Sigmoid colon (tissue), 7 donors: ENCODE data around the gene DLL3. TPM values are rescaled to one million over a fixed set of nuclear protein-coding genes. Genes with fewer than 3 reads are reported as not detected.
A peak's percentile ranks its signal among the peaks of the same experiment; 100 is the strongest.

Source experiments
- DNase-seq: peaks from one replicate; pipeline ENCODE4 v3.0.0-alpha.2; 2019
- H3K27ac ChIP-seq, 4 donors: fragments of 200-600 bp; sonication (generic); one replicate each; pipeline ENCODE4 v1.5.1; 2016 to 2019; ENCODE audit warnings: mild to moderate bottlenecking in 1 of 4
- H3K27me3 ChIP-seq, 3 donors: fragments of 200-600 bp; sonication (generic); one replicate each; pipeline ENCODE4 v1.5.1; 2019; ENCODE audit warnings: mild to moderate bottlenecking in 1 of 3
- H3K36me3 ChIP-seq, 4 donors: fragments of 200-600 bp; sonication (generic); one replicate each; pipeline ENCODE4 v1.5.1; 2016 to 2019
- H3K4me1 ChIP-seq, 4 donors: fragments of 200-600 bp; sonication (generic); one replicate each; pipeline ENCODE4 v1.5.1; 2017 to 2019
- H3K4me3 ChIP-seq, 4 donors: fragments of 200-600 bp; sonication (generic); one replicate each; pipeline ENCODE4 v1.5.1; 2017 to 2019; ENCODE audit warnings: mild to moderate bottlenecking in 2 of 4, moderate library complexity in 1 of 4
- H3K9me3 ChIP-seq, 4 donors: fragments of 200-600 bp in 3 of 4; sonication (generic) in 3 of 4; one replicate each; pipeline versions ENCODE4 v1.5.1 to v1.6.1; 2013 to 2019
- CTCF ChIP-seq, 4 experiments: fragments of 450-650 bp in 3 of 4; fragments of 200-600 bp in 1 of 4; IDR thresholded peaks; one replicate each; pipeline ENCODE4 v1.5.1; 2016 to 2019; ENCODE audit warnings: antibody characterized with exemption in 4 of 4, mild to moderate bottlenecking in 3 of 4, moderate library complexity in 2 of 4
- EP300 ChIP-seq, 4 donors: sonication (generic); formaldehyde crosslinking; IDR thresholded peaks; one replicate each; pipeline ENCODE4 v1.6.1; 2017; ENCODE audit warnings: antibody characterized with exemption in 4 of 4
- POLR2A ChIP-seq, 2 donors: fragments of 450-650 bp; IDR thresholded peaks; one replicate each; pipeline ENCODE4 v1.6.1; 2016; ENCODE audit warnings: antibody characterized with exemption in 2 of 2, mild to moderate bottlenecking in 2 of 2, moderate library complexity in 2 of 2
- POLR2AphosphoS5 ChIP-seq, 4 donors: sonication (generic); formaldehyde crosslinking; IDR thresholded peaks; one replicate each; pipeline ENCODE4 v1.6.1; 2017; ENCODE audit warnings: antibody characterized with exemption in 4 of 4
- WGBS, 2 donors: extraction: QIAGEN DNeasy Blood & Tissue Kit; methylation state at CpG; one replicate each; pipeline ENCODE4 v1.1.7; 2013; 5-methylcytosine and 5-hydroxymethylcytosine counted together
- intact Hi-C: fragments of 100-400 bp; cut with DNase I; formaldehyde crosslinking; loops from one replicate; pipeline ENCODE4 v1.15.1; 2023
- polyA plus RNA-seq, 3 donors: library from polyadenylated mRNA; stranded (reverse); fragments of 200-250 nt; gene quantifications; one replicate each; pipeline ENCODE4 v1.2.3, GENCODE V29; 2013
- total RNA-seq, 4 donors: library from RNA; depleted of rRNA; stranded (reverse); fragments of >200 nt; gene quantifications; one replicate each; pipeline ENCODE4 v1.1.0, GENCODE V29; 2016
- donor health status: healthy with polysubstance abuse.
- donor health status: Bipolar disorder and iron deficiency.
- donor health status: healthy.

The DLL3 gene
- total and polyA plus RNA-seq, 7 donors: 0.17 to 0.36 TPM; not detected in 5

- H3K4me1 ChIP-seq: peaks cover 0 to 18% (median 13%) of the 10 kb centered on the region in 4 donors
- H3K27me3 ChIP-seq: peaks cover 35 to 89% (median 70%) of the 10 kb centered on the region in 3 donors
- H3K9me3 ChIP-seq: no peaks in the 10 kb centered on the region
- no peak for TF ChIP-seq EP300 (IDR thresholded peaks at IDR 0.05)
- TF ChIP-seq CTCF (IDR thresholded peaks at IDR 0.05): no peak
- no peak for TF ChIP-seq POLR2AphosphoS5 (IDR thresholded peaks at IDR 0.05)
- no peak for TF ChIP-seq POLR2A (IDR thresholded peaks at IDR 0.05)
- 3 to 4% methylated on average over 96 of the region's 96 CpGs for WGBS, 2 donors
- no peak overlapping the region for H3K27ac ChIP-seq
- intact Hi-C loops: no loop called here
- peak overlapping the region in 3 of 4 donors; percentile 14 to 45 (median 40) for H3K4me3 ChIP-seq
- H3K36me3 ChIP-seq: no peaks in the 10 kb centered on the region
- no peak for DNase-seq
Observed at GRCh38 chr19:39506944-39507714, 8.4 kb downstream of the DLL3 start.

- H3K36me3 ChIP-seq: no peaks in the 10 kb centered on the region
- no peak for DNase-seq
- TF ChIP-seq POLR2AphosphoS5 (IDR thresholded peaks at IDR 0.05): no peak
- TF ChIP-seq POLR2A (IDR thresholded peaks at IDR 0.05): no peak
- no peak for TF ChIP-seq CTCF (IDR thresholded peaks at IDR 0.05)
- no peak for TF ChIP-seq EP300 (IDR thresholded peaks at IDR 0.05)
- peaks cover 0 to 14% (median 12%) of the 10 kb centered on the region in 4 donors for H3K4me1 ChIP-seq
- H3K9me3 ChIP-seq: no peaks in the 10 kb centered on the region
- H3K4me3 ChIP-seq: peak overlapping the region in 2 of 4 donors; percentile 40 to 45
- intact Hi-C loops: no loop called here
- 31 to 41% methylated on average over 24 of the region's 24 CpGs for WGBS, 2 donors
- peaks cover 32 to 89% (median 69%) of the 10 kb centered on the region in 3 donors for H3K27me3 ChIP-seq
- H3K27ac ChIP-seq: no peak overlapping the region
Observed at GRCh38 chr19:39507715-39508364, 9.1 kb downstream of the DLL3 start.

- TF ChIP-seq CTCF (IDR thresholded peaks at IDR 0.05): no peak
- TF ChIP-seq POLR2A (IDR thresholded peaks at IDR 0.05): no peak
- no peak for TF ChIP-seq EP300 (IDR thresholded peaks at IDR 0.05)
- no peak for TF ChIP-seq POLR2AphosphoS5 (IDR thresholded peaks at IDR 0.05)
- no peak for DNase-seq
- Histone ChIP-seq H3K9me3 (no peaks in the 10 kb centered on the region), H3K4me1 (peaks cover 0 to 11% (median 10%) of the 10 kb centered on the region in 4 donors), H3K27ac (no peak overlapping the region), H3K4me3 (no peak overlapping the region), H3K36me3 (no peaks in the 10 kb centered on the region), H3K27me3 (peaks cover 27 to 89% (median 66%) of the 10 kb centered on the region in 3 donors)
- WGBS, 2 donors: 68 to 89% methylated on average over 9 of the region's 9 CpGs
- intact Hi-C loops: no loop called here
Observed at GRCh38 chr19:39508629-39509028, 9.9 kb downstream of the DLL3 start.

- WGBS, 2 donors: 34 to 63% methylated on average over 2 of the region's 2 CpGs
- no peak for TF ChIP-seq POLR2A (IDR thresholded peaks at IDR 0.05)
Observed at GRCh38 chr19:39509233-39509632, 10.5 kb downstream of the DLL3 start.

GRCh38 chr19:39512988-39513387 lies 14.2 kb downstream of the DLL3 start:
- no peak overlapping the region for H3K27ac ChIP-seq
- H3K9me3 ChIP-seq: no peaks in the 10 kb centered on the region
- intact Hi-C loops: no loop called here
- peaks cover 0 to 16% (median 14%) of the 10 kb centered on the region in 4 donors for H3K4me1 ChIP-seq
- peaks cover 23 to 81% (median 48%) of the 10 kb centered on the region in 3 donors for H3K27me3 ChIP-seq
- no peak for DNase-seq
- no peaks in the 10 kb centered on the region for H3K36me3 ChIP-seq
- 36 to 58% methylated on average over 2 of the region's 2 CpGs for WGBS, 2 donors
- no peak for TF ChIP-seq POLR2AphosphoS5 (IDR thresholded peaks at IDR 0.05)
- H3K4me3 ChIP-seq: no peak overlapping the region

More at GRCh38 chr19:39509233-39509632, 10.5 kb downstream of the DLL3 start:
- no peak overlapping the region for H3K27ac ChIP-seq
- no peaks in the 10 kb centered on the region for H3K36me3 ChIP-seq
- no peak overlapping the region for H3K4me3 ChIP-seq
- H3K27me3 ChIP-seq: peaks cover 28 to 89% (median 66%) of the 10 kb centered on the region in 3 donors
- DNase-seq: no peak
- H3K4me1 ChIP-seq: peaks cover 0 to 11% (median 10%) of the 10 kb centered on the region in 4 donors
- intact Hi-C loops: no loop called here
- no peaks in the 10 kb centered on the region for H3K9me3 ChIP-seq
